H1 (cell line): ENCODE measurements around the gene UBTD1. TPM values are rescaled to one million over a fixed set of nuclear protein-coding genes. Genes with fewer than 3 reads are reported as not detected.

Source experiments
- CTCF ChIA-PET: fragments of 300-600 bp; sonication (Branson Sonifier 250); formaldehyde crosslinking; loops from one replicate; lab custom pipeline; 2021; ENCODE audit not compliant: partially characterized antibody; lab: Charles Lee
- POLR2A ChIA-PET: fragments of 300-600 bp; sonication (Branson Sonifier 250); formaldehyde crosslinking; loops from one replicate; lab custom pipeline; 2021; ENCODE audit warnings: inconsistent platforms; ENCODE audit not compliant: partially characterized antibody; lab: Charles Lee
- DNase-seq, 2 experiments: peaks; one replicate each; pipeline versions ENCODE4 v3.0.0 to v3.0.0-alpha.2; 2010 to 2022; ENCODE audit warnings: low spot score in 2 of 2, low read depth in 1 of 2, mixed read lengths in 1 of 2
- FAIRE-seq: peaks from 2 replicates; lab custom pipeline; 2011; peaks lifted over from hg19 to GRCh38; lab: Jason Lieb, UNC
- H2AFZ ChIP-seq: 2 replicates; pipeline ENCODE4 v1.8.1; 2012; ENCODE audit warnings: low read length, inconsistent platforms
- H2AK5ac ChIP-seq: 2 replicates; pipeline ENCODE4 v1.6.1; 2013; ENCODE audit warnings: low read depth, low read length
- H2BK120ac ChIP-seq: replicated peaks from 2 replicates; pipeline ENCODE3; 2013; ENCODE audit warnings: low read depth, low read length, inconsistent platforms
- H2BK12ac ChIP-seq: 2 replicates; pipeline ENCODE4 v1.6.1; 2013; ENCODE audit warnings: low read depth, low read length
- H2BK15ac ChIP-seq: 2 replicates; pipeline ENCODE4 v1.6.1; 2013; ENCODE audit warnings: low read length
- H2BK20ac ChIP-seq: 2 replicates; pipeline ENCODE4 v1.6.1; 2013; ENCODE audit warnings: low read length
- H2BK5ac ChIP-seq: 2 replicates; pipeline ENCODE4 v1.6.1; 2013; ENCODE audit warnings: low read depth, low read length
- H3K14ac ChIP-seq: 2 replicates; pipeline ENCODE4 v1.6.1; 2013; ENCODE audit warnings: inconsistent platforms; ENCODE audit not compliant: insufficient read length
- H3K18ac ChIP-seq: 2 replicates; pipeline ENCODE4 v1.6.1; 2013; ENCODE audit warnings: low read length; ENCODE audit errors: extremely low read depth
- H3K23ac ChIP-seq: 2 replicates; pipeline ENCODE4 v1.6.1; 2013; ENCODE audit warnings: inconsistent platforms; ENCODE audit not compliant: insufficient read length
- H3K23me2 ChIP-seq: 2 replicates; pipeline ENCODE4 v1.6.1; 2013; ENCODE audit warnings: low read depth, low read length
- H3K27ac ChIP-seq: 2 replicates; pipeline ENCODE4 v1.6.1; 2011; ENCODE audit warnings: low read depth, low read length, inconsistent platforms
- H3K27me3 ChIP-seq, 4 experiments: replicated peaks in 1 of 4; 1 replicate in 1 of 4; 2 replicates in 3 of 4; pipeline versions ENCODE4 v1.6.1 to v1.8.1; 2011 to 2013; ENCODE audit warnings: low read length in 3 of 4, mild to moderate bottlenecking in 3 of 4, inconsistent platforms in 2 of 4, mixed read lengths in 2 of 4, moderate library complexity in 1 of 4; ENCODE audit not compliant: control insufficient read depth in 3 of 4, insufficient read depth in 3 of 4; ENCODE audit errors: extremely low read depth in 1 of 4
- H3K36me3 ChIP-seq, 4 experiments: 2 replicates each; pipeline versions ENCODE4 v1.6.1 to v1.8.1; 2011 to 2013; ENCODE audit warnings: mild to moderate bottlenecking in 4 of 4, low read length in 3 of 4, moderate library complexity in 2 of 4, control low read depth in 1 of 4, inconsistent platforms in 1 of 4; ENCODE audit not compliant: insufficient read depth in 4 of 4, control insufficient read depth in 2 of 4
- H3K4ac ChIP-seq: replicated peaks from 2 replicates; pipeline ENCODE3; 2013; ENCODE audit warnings: low read length, low read depth, mixed read lengths, inconsistent platforms; ENCODE audit not compliant: insufficient read length
- H3K4me1 ChIP-seq, 4 experiments: replicated peaks in 1 of 4; 1 replicate in 1 of 4; 2 replicates in 3 of 4; pipeline versions ENCODE4 v1.6.1 to v1.8.1; 2011 to 2013; ENCODE audit warnings: low read length in 3 of 4, inconsistent platforms in 2 of 4, mixed read lengths in 1 of 4; ENCODE audit not compliant: insufficient read depth in 4 of 4, control insufficient read depth in 3 of 4
- H3K4me2 ChIP-seq, 2 experiments: 2 replicates each; pipeline versions ENCODE4 v1.6.1 to v1.8.1; 2011 to 2013; ENCODE audit warnings: low read depth in 2 of 2, low read length in 2 of 2, control low read depth in 1 of 2, inconsistent platforms in 1 of 2, mild to moderate bottlenecking in 1 of 2; ENCODE audit not compliant: insufficient read depth in 1 of 2
- H3K4me3 ChIP-seq, 4 experiments: fragments of 200-600, 300-600 bp in 1 of 4; sonication (generic), shearing (Covaris generic), sonication (Bioruptor Twin) in 1 of 4; 2 replicates each; pipeline versions ENCODE4 v1.5.1 to v1.8.1; 2011 to 2016; ENCODE audit warnings: low read length in 4 of 4, low read depth in 3 of 4, control low read depth in 2 of 4, inconsistent platforms in 2 of 4, mild to moderate bottlenecking in 2 of 4, mixed read lengths in 1 of 4, moderate library complexity in 1 of 4; ENCODE audit not compliant: insufficient read depth in 2 of 4; ENCODE audit errors: extremely low read depth in 1 of 4
- H3K56ac ChIP-seq: replicated peaks from 2 replicates; pipeline ENCODE3; 2013; ENCODE audit warnings: low read depth, mild to moderate bottlenecking, mixed read lengths, low read length, inconsistent platforms; ENCODE audit not compliant: insufficient read length
- H3K79me1 ChIP-seq: 2 replicates; pipeline ENCODE4 v1.6.1; 2013; ENCODE audit warnings: low read depth, low read length, control low read depth
- H3K79me2 ChIP-seq, 2 experiments: 2 replicates each; pipeline versions ENCODE4 v1.6.1 to v1.8.1; 2012 to 2013; ENCODE audit warnings: low read length in 2 of 2, mild to moderate bottlenecking in 2 of 2, inconsistent platforms in 1 of 2; ENCODE audit not compliant: insufficient read depth in 2 of 2, control insufficient read depth in 1 of 2
- H3K9ac ChIP-seq, 4 experiments: replicated peaks in 1 of 4; 1 replicate in 1 of 4; 2 replicates in 3 of 4; pipeline versions ENCODE4 v1.6.1 to v1.8.1; 2011 to 2013; ENCODE audit warnings: low read depth in 3 of 4, low read length in 3 of 4, control low read depth in 2 of 4, mild to moderate bottlenecking in 2 of 4, moderate library complexity in 2 of 4, inconsistent platforms in 1 of 4; ENCODE audit errors: extremely low read depth in 1 of 4
- H3K9me3 ChIP-seq, 2 experiments: 2 replicates each; pipeline versions ENCODE4 v1.6.1 to v1.8.1; 2012 to 2013; ENCODE audit warnings: mild to moderate bottlenecking in 2 of 2, moderate library complexity in 2 of 2, control low read depth in 1 of 2, inconsistent platforms in 1 of 2, low read depth in 1 of 2, low read length in 1 of 2, mixed read lengths in 1 of 2; ENCODE audit not compliant: insufficient read depth in 2 of 2
- H4K20me1 ChIP-seq, 2 experiments: replicated peaks in 1 of 2; 2 replicates each; pipeline versions ENCODE3 to v1.8.1; 2011 to 2013; ENCODE audit warnings: inconsistent platforms in 2 of 2, low read length in 2 of 2, mild to moderate bottlenecking in 1 of 2; ENCODE audit not compliant: insufficient read depth in 2 of 2, control insufficient read depth in 1 of 2
- H4K5ac ChIP-seq: 2 replicates; pipeline ENCODE4 v1.6.1; 2013; ENCODE audit warnings: low read length, low read depth, mixed read lengths, inconsistent platforms; ENCODE audit not compliant: insufficient read length
- H4K8ac ChIP-seq: 2 replicates; pipeline ENCODE4 v1.8.0; 2013; ENCODE audit warnings: mild to moderate bottlenecking, moderate library complexity, low read length, inconsistent platforms; ENCODE audit not compliant: insufficient read depth; ENCODE audit errors: extremely low read depth
- H4K91ac ChIP-seq: replicated peaks from 2 replicates; pipeline ENCODE3; 2013; ENCODE audit warnings: low read length, mixed read lengths, inconsistent platforms; ENCODE audit not compliant: insufficient read length
- CTCF ChIP-seq, 3 experiments: IDR thresholded peaks; 1 replicate in 2 of 3; 2 replicates in 1 of 3; pipeline versions ENCODE4 v1.5.1 to v1.6.1; 2011; ENCODE audit warnings: low read length in 3 of 3, mild to moderate bottlenecking in 3 of 3, inconsistent platforms in 2 of 3, low read depth in 1 of 3, moderate library complexity in 1 of 3; ENCODE audit not compliant: insufficient read depth in 1 of 3; ENCODE audit errors: control extremely low read depth in 1 of 3
- FOSL1 ChIP-seq: IDR thresholded peaks from 2 replicates; pipeline ENCODE4 v1.6.1; 2011; ENCODE audit warnings: mild to moderate bottlenecking, low read depth, low read length, moderate library complexity; ENCODE audit not compliant: insufficient read depth
- KDM5A ChIP-seq: fragments of 200-600 bp; IDR thresholded peaks from 2 replicates; pipeline ENCODE4 v1.7.1; 2012; ENCODE audit warnings: mild to moderate bottlenecking, low read length, inconsistent platforms, mixed read lengths
- SIX5 ChIP-seq: IDR thresholded peaks from 2 replicates; pipeline ENCODE4 v1.6.1; 2011; ENCODE audit warnings: mild to moderate bottlenecking, low read depth, low read length
- TAF1 ChIP-seq: IDR thresholded peaks from 2 replicates; pipeline ENCODE4 v1.6.1; 2011; ENCODE audit warnings: mild to moderate bottlenecking, low read depth, low read length
- WGBS, 2 experiments: shearing (Covaris generic) in 1 of 2; methylation state at CpG; one replicate each; pipeline versions ENCODE4 v1.1.6 to v1.1.7; 2013 to 2015; ENCODE audit warnings: low lambda C conversion rate in 2 of 2, mixed read lengths in 2 of 2, inconsistent platforms in 1 of 2, low coverage in 1 of 2, missing lambda C conversion rate in 1 of 2; ENCODE audit not compliant: insufficient replicate concordance in 2 of 2, insufficient coverage in 1 of 2, insufficient read length in 1 of 2; ENCODE audit errors: extremely low coverage in 1 of 2, missing lambda C conversion rate in 1 of 2; 5-methylcytosine and 5-hydroxymethylcytosine counted together
- polyA plus RNA-seq, 7 experiments: library from polyadenylated mRNA; depleted of rRNA in 3 of 7; stranded (reverse) in 5 of 7; unstranded in 2 of 7; fragments of >200 nt in 5 of 7; fragments of 200-250 nt in 2 of 7; gene quantifications; 1 replicate in 5 of 7; 2 replicates in 1 of 7; 4 replicates in 1 of 7; pipeline versions ENCODE4 v1.2.1 to v1.2.3, GENCODE V29; 2011 to 2013; ENCODE audit warnings: missing spikeins in 2 of 7, mixed read lengths in 2 of 7
- total RNA-seq: library from RNA; stranded (reverse); fragmentation: NEBNext Ultra II Directional; extraction: Animal tissue kit (Norgen Biotek cat#: 25700); gene quantifications from 2 replicates; pipeline ENCODE4 v1.2.1, GENCODE V29; 2021
- TF ChIP-seq, protein P1 (sequence below): IDR thresholded peaks from 2 replicates; pipeline ENCODE4 v1.6.1; 2012; ENCODE audit warnings: low read length, inconsistent platforms

The UBTD1 gene
- total and polyA plus RNA-seq, 2 of the 8 experiments (the other 6 are each of a cell fraction or from before 2014, with no cell fraction given): 22.3 to 36.2 TPM

GRCh38 chr10:97539523-97540200, 40.9 kb downstream of the UBTD1 start:
- no peaks in the 10 kb centered on the region for H3K36me3 ChIP-seq
- H2BK12ac ChIP-seq: peak overlapping the region; percentile 75; the same call in 1 of the 2 replicates
- H3K14ac ChIP-seq: no peak overlapping the region
- H3K4me3 ChIP-seq: no peak overlapping the region
- peak overlapping the region; percentile 80; the same call in 1 of the 2 replicates for H2BK20ac ChIP-seq
- no peaks in the 10 kb centered on the region for H4K20me1 ChIP-seq
- H3K4me1 ChIP-seq: peaks cover 0 to 21% (median 8%) of the 10 kb centered on the region in 4 experiments; a peak in 6 of 7 replicates
- ChIA-PET POLR2A (interaction anchor here (0.7 to 2.1 kb wide), 7 partner anchors 9 to 85 kb away, joined by 3 to 12 read pairs (median 4); no protein-coding TSS in a partner anchor), CTCF (interaction anchor here (0.8 to 14.7 kb wide), 24 partner anchors 13 to 192 kb away, joined by 3 to 388 read pairs (median 4); partner anchors contain the start of genes ANKRD2 and C10orf62)
- no peak for FAIRE-seq
- H3K18ac ChIP-seq: no peak overlapping the region; the same call in 1 of the 2 replicates
- no peak overlapping the region for H3K4ac ChIP-seq
- peak overlapping the region; percentile 47 for H2BK5ac ChIP-seq
- no peak overlapping the region for H4K8ac ChIP-seq
- peak overlapping the region; percentile 52 for H4K91ac ChIP-seq
- no peak overlapping the region for H3K4me2 ChIP-seq
- no peak overlapping the region for H3K23ac ChIP-seq
- no peaks in the 10 kb centered on the region for H3K23me2 ChIP-seq
- H3K79me1 ChIP-seq: peaks cover 2% of the 10 kb centered on the region; the same call in 1 of the 2 replicates
- 59% methylated on average over 6 of the region's 6 CpGs; no CpG with 5 or more reads in 1 of the 2 experiments for WGBS, 2 experiments
- H2BK15ac ChIP-seq: no peak overlapping the region
- peak in 1 of 2 experiments; percentile 62 for DNase-seq
- H3K79me2 ChIP-seq: peaks cover 0 to 6% of the 10 kb centered on the region in 2 experiments; a peak in 1 of 4 replicates
- no peak overlapping the region for H2AK5ac ChIP-seq
- H4K5ac ChIP-seq: no peak overlapping the region
- no peaks in the 10 kb centered on the region for H3K27me3 ChIP-seq
- H3K9ac ChIP-seq: no peak overlapping the region
- no peak overlapping the region for H2AFZ ChIP-seq
- no peak overlapping the region for H3K56ac ChIP-seq
- H2BK120ac ChIP-seq: no peak overlapping the region
- no peaks in the 10 kb centered on the region for H3K9me3 ChIP-seq
- H3K27ac ChIP-seq: no peak overlapping the region
- TF ChIP-seq SIX5 (no peak), TAF1 (0 out of 2 replicates have a peak, but pooled peaks have one; percentile 20), KDM5A (no peak), CTCF (IDR thresholded peaks at IDR 0.05; ENCODE audit: control extremely low read depth in 1 of 3, insufficient read depth in 1 of 3, low read depth in 1 of 3, low read length in 3 of 3) (peak; percentile 12 to 50 (median 27); a peak in 3 of 4 replicates), FOSL1 (no peak)
- TF ChIP-seq, protein P1, sequence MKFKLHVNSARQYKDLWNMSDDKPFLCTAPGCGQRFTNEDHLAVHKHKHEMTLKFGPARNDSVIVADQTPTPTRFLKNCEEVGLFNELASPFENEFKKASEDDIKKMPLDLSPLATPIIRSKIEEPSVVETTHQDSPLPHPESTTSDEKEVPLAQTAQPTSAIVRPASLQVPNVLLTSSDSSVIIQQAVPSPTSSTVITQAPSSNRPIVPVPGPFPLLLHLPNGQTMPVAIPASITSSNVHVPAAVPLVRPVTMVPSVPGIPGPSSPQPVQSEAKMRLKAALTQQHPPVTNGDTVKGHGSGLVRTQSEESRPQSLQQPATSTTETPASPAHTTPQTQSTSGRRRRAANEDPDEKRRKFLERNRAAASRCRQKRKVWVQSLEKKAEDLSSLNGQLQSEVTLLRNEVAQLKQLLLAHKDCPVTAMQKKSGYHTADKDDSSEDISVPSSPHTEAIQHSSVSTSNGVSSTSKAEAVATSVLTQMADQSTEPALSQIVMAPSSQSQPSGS: no peak
